HK-2 (cell line): Measurements from ENCODE around the gene MAGI3.
"Not testable (repeated sequence)": the region's sequence is repeated elsewhere in the genome, so short reads cannot be mapped to it uniquely, and the experiment has no call there.

ENCODE experiments used
- DNase-seq: peaks from one replicate; pipeline ENCODE4 v3.0.0-alpha.2; 2018; ENCODE audit not compliant: unreplicated experiment

MAGI3 gene

DNA sequence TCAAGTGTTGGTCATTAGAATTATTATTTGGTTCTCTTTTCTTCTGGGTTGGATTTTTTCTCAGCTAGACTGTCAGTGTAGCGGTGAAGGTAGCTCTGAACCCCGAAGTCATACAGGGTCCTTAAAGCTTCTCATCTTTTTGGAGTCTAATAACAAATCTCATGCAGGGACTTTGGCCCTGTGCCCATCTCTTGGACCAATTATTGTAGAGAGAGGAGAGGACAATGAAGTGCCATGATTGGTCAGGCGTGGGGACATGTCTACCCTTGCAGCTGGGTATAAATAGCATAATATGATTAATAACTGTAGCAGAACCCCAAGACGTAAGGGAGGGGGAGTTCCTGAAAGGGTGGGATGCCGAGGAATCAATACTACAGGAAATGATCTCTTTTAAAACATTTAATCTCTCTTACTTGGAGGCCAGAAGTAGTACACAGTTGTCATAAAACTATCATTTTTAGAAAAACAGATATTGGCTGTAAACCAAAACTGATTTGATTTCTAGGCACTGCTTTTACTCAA lies 8.8 kb downstream of the MAGI3 start:
- DNase-seq, result no peak

DNA sequence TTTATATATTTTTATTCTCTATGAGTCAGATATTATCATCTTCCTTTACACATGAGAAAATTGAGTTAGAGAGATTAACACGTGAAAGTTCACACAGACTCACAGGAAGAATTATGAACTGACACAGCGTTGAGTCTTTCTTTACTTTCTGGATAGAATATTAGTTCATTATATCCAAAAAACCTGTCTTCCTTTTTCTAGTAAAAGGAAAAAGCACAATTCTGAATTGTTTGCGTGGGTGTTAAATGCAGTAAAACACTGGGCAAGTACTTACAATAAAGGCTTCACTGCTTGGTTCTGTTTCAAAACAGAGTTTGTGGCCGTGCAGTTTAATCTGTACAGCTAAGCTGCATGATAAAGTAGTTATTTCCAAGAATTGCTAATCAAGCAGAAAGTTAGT lies 10.8 kb downstream of the MAGI3 start:
- no peak for DNase-seq

DNA sequence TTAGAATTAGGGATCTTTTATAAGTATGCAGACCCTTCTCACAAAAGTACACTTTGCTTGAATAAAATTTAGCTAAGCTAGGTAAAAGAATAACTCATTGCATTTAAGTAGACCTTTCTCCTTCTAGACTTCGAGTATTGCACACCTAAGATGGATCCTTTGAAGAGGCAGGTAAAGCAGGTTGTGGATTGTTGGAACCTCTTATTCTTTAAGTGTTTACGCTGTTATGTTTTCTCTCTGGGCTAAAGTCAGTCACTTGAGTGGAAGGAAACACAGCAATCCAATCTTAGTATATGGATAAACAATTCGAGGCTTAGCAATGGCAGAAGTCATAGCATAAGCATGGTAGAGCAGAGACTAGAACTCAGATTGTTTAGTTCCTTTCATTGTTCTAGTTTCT lies 11.4 kb downstream of the MAGI3 start:
- no peak for DNase-seq

DNA sequence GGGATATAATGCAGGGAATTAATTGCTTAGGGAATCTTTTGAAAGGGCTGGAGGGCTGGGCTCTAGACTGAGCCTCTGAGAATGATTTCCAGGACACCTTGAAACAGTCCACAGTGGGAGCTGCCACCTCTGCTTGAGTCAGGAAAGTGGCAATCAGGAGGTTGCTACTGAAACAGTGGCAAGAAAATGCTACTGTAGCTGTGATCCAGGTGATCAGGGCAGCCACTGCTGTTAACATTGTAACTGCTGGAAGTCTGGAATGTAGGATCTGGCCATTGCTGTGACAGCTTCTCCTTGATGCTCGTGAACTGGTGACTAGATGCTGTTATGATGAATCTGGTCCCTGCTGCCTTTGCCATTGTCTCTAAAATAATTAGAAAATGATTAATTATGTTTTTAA lies 12.8 kb downstream of the MAGI3 start:
- DNase-seq, result no peak

DNA sequence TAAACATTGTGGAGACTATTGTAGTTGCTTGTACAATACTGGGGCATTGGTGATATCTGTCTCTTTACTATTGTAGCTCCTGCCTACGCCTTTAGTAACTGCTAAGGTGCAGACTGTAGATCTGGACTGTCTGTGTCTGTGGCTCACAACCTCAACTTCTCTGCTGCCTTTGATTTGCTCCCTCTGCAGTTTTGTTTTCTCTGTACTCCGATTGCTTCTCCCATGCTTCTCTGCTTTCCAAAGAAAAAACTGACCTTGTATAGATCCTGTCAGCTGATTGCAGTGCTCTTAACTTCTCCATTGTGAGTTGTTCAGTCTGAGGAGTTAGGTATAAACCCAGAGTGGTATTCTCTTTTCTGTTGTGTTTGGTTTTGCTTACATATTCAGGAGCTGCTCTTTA lies 15.3 kb downstream of the MAGI3 start:
- no peak for DNase-seq

DNA sequence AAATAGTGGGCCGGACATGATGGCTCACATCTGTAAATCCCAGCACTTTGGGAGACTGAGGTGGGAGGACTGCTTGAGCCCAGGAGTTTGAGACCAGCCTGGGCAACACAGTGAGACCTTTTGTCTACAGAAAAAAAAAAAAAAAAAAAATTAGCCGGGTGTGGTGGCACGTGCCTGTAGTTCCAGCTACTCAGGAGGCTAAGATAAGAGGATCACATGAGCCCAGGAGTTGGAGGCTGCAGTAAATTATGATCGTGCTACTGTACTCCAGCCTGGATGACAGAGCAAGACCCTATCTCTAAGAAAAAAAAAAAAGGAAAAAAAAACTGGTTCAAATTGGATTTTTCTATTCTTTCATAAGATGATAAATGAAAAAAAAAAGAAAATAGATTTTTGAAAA lies 15.8 kb downstream of the MAGI3 start:
- DNase-seq, result not testable (repeated sequence)

DNA sequence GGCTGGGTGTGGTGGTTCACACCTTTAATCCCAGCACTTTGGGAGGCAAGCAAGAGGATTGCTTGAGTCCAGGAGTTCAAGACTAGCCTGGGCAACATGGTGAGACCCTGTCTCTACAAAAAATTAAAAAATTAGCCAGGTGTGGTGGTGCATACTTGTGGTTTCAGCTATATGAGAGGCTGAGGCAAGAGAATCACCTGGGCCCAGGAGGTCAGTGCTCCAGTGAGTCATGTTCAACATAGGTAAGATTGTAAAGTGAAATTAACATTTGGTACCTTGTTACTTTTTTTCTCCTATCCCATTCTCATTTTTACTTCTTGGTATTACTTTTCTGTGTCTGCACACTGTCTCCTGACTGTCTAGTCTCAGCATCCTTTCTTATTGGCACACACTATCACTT lies 19.0 kb downstream of the MAGI3 start:
- DNase-seq, result no peak

DNA sequence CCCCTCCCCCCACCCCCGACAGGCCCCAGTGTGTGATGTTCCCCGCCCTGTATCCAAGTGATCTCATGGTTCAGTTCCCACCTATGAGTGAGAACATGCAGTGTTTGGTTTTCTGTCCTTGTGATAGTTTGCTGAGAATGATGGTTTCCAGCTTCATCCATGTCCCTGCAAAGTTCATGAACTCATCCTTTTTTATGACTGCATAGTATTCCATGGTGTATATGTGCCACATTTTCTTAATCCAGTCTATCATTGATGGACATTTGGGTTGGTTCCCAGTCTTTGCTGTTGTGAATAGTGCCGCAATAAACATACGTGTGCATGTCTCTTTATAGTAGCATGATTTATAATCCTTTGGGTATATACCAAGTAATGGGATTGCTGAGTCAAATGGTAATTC lies 21.7 kb downstream of the MAGI3 start:
- not testable (repeated sequence) for DNase-seq

DNA sequence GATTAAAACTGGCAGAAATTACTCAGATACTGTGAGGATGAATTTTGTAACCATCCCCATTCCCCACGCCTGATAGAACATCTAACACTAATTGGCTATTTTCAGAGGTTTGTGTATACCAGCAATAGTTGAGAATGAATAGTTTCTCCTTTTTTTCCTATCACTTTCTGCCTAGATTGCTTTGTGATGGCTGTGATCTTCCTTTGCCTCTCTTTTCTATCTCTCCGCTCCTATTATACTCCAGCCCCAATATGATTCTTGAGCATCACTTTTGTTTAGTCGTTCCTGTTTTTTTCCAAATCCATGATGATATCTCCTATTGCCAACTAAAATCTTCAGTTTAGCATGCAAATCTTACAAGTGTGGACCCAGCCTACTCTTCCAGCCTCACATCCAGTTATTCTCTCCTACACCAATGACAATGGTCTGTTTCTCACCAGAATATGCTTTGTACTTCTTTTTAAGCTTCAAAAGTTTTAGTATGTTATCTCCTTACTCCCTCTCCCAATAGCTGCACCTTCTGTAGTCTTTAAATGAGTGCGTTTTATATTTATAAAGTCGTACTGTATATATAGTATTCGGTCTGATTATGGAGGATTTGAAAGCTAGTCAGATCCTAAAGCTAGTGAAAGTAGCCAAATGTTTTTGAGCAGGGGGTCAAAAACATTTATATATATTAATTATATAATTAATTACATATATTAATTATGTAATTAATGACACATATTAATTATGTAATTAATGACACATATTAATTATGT lies 25.2 kb downstream of the MAGI3 start:
- DNase-seq, result no peak

DNA sequence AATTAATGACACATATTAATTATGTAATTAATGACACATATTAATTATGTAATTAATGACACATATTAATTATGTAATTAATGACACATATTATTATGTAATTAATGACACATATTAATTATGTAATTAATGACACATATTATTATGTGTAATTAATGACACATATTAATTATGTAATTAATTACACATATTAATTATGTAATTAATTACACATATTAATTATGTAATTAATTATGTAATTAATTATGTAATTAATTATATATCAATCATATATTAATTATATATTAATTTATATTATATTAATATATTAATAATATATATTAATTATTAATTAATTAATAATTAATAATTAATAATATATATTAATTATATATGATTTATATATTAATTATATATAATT lies 25.8 kb downstream of the MAGI3 start:
- not testable (repeated sequence) for DNase-seq

DNA sequence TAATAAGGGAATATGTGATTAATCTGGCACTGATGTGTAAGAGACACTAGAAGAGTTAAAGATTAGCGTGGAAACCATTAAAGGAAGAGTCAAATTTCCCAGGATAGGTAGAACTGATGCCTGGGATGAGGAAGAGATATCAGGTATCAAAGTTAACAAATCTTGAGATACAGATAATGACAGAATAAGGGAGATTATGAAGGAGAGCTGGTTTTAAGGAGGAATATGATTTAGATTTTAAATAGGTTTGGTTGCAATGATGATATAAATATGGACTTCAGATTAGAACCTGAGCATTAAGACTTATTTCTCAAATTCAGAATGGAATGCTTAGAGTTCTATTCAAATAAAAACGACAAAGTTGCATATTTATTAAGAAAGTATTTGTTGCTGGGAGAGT lies 26.2 kb downstream of the MAGI3 start:
- DNase-seq, result no peak

DNA sequence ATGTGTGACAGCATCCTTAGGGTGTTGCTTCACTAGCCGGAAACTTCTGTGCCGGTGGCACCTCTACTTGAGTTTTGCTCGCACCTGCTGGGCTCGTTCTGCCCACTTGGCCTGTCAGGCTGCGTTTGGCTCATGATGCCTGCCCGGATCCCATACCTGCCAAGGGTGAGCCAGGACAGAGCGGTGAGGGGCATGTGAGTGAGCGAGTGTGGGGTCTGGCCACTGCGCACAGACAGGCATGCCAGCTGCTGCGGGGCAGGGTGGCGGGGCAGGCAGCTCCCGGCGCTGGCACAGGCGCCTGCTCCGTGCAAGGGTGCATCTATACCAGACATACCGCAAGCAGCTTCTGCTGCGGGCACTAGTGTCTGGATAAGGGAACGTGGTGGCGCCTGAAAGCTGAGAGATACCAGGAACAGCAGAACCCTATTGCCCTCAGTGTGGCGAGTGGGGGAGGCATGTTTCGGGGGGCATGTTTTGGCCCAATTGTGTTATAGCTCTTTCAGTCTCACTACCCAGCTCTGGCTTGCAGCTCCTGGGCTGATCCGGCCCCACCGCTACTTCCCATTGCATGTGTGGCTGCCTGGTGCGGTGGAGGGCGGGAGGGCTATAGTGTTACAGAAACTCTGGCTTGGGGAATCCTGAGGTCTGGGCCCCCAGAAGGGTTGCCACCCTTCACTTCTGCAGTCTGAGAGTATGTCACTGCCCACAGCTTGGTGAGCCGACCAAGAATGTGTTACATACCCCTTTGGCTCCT lies 32.2 kb downstream of the MAGI3 start:
- DNase-seq, result no peak

DNA sequence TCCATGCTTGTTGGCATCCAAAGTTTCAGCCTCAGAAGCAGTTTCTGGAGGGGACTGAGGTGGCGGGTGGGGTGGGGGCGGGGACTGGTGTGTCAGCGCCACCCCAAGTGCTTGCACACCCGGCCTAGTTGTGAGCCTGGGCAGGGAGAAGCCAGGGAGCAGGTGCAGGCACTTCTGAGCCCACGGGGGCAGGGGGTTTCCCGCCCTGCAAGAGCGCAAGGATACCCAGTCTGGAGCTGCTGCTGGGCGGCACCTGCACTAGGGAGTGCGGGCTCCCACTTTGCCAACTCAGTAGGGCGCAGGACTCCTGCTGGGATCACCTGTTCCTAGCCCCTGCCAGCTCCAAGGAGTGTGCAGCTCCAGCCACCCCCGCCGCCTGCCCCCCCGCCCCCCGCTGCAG lies 33.5 kb downstream of the MAGI3 start:
- no peak for DNase-seq

DNA sequence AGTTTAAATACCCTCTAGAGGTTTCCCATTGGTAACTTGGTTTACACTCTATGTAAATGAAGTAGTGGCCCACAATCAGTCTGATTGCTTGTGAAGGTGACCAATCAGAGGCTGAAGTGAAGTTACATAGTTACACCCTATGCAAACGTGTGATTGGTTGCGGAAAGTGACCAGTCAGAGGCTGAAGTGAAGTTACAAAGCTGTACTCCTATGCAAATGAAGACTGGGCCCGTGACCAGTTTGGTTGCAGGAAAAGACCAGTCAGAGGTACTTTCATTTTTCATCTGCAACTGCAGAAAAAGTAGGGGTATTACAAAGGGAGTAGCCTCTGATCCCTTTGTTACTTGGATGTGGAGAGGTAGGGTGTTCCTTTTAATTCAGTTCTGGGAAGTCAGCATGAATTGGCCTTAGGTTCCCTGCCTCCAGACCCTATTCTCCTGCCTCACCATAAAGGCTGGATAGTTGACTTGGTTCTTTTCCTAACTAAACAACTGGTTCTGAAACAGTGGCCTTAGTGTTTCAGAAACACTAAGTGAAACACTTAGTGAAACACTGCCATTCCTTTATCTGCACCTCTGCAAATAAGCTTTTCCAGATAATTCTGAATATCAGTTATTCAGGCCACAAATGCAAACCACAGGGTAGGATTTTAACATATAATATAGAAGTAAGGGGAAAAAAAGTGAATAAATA lies 39.3 kb downstream of the MAGI3 start:
- no peak for DNase-seq

DNA sequence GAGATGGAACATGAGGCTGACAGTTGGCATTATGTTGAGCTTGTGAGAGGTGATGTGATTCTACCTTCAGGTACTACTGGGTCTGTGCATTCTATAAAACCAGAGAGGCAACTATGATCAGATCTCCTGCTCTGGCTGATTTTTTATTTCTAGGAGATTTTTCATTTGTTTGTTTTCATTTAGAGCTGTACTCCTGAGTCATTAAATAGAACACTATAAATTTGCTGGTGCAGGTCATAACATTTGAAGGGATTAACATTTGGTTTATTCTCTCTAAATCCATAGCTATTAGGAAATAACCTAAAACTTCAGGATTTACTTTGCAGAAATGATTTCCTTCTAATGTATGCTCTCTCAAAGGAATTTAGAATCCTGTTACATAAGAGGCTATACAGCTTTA lies 42.9 kb downstream of the MAGI3 start:
- no peak for DNase-seq

DNA sequence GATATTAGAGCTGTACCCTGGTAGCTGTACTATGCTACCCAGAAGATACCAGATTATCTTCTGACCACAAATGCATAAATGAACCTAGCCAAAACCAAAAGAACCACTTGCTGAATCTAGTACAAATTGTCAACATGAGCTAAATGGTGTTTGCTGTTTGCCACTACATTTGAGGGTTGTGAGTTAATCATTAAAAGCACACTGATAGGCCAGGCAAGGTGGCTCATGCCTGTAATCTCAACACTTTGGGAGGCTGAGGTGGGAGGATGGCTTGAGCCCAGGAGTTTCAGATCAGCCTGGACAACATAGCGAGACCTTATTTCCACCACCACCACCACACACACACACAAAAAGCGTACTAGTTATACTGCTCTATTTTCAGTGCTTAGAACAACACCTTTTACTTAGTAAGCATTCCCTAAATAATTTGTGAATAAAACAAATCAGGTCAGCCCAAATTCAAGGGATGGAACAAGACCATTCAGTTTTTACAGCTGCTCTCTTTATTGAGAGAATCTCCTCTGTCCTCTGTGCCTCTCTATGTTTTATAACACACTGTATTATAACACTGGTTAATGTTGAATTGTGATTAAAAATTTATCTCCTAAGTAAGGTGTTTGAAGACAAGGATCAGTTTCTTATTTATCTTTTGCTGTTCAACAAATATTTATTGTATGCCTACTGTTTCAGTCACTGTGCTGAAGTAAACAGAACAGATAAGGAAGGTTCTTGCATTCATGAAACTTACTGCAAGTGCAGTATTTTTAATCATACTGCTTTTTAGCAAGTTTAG lies 44.0 kb downstream of the MAGI3 start:
- no peak for DNase-seq

DNA sequence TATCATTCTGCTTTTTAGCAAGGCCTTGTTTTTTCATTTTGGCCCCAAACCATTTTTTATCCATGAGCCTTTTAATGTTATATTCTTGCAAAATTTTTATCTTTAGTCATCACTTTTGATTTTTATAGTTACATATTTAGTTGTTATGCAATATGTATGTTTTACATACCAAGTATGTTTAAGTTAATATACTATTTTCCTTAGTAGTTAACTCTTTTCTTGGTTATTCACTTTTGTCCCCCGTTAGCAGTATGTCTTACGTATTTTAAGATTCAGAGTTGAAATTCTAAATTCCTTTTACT lies 44.5 kb downstream of the MAGI3 start:
- no peak for DNase-seq

DNA sequence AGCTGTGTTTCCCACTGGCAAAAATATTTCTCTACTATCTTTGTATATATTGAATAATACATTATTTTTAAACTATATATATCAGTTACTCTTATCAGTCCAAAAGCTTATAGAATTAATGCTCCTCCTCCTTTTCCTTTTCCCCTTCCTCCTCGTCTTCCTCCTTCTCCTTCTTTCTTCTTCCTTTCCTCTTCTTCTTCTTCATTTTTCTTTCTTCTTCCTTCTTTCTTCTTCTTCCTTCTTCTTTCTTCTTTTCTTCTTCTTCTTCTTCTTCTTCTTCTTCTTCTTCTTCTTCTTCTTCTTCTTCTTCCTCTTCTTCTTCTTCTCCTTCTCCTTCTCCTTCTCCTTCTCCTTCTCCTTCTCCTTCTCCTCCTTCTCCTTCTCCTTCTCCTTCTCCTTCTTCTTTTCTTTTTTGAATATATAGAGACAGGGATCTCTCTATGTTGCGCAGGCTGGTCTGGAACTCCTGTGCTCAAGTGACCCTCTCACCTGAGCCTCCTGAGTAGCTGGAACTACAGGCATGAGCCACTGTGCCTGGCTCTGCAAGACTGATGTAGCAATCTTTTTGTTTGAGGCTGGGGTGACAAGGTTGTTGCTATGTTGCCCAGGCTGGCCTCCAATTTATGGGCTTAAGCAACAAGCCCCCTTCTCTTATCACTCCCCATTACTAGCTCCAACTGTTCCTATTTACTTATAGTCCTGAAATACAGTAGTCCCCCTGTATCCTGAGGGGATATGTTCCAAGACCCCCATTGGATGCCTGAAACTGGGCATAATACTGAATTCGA lies 47.4 kb downstream of the MAGI3 start:
- no peak for DNase-seq

DNA sequence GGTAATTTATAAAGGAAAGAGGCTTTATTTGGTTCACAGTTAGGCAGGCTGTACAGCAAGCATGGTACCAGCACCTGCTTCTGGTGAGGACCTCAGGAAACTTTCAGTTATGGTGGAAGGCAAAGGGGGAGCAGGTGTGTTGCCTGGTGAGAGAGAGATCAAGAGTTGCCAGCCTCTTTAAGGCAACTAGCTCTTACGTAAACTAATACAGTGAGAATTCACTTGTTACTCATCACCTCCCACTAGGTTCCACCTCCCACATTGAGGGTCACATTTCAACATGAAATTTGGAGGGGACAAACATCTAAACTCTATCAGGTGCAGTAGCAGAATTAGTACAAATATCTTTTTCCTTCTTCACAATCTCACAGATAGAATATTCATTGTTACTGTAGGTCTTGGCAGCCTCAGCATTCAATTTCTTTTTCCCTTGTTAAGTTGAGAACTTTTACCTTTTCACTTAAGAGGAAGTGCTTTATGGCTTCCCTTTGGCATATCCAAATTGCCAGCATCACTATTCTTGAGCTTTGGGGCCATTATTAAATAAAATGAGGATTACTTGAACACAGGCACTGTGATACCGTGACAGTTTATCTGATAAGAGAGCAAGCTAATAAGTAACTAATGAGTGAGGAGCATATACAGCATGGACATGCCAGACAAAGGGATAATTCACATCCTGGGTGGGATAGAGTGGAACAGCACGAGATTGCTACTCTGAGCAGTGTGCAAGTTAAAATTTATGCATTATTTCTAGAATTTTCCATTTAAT lies 48.4 kb downstream of the MAGI3 start:
- DNase-seq, result no peak

DNA sequence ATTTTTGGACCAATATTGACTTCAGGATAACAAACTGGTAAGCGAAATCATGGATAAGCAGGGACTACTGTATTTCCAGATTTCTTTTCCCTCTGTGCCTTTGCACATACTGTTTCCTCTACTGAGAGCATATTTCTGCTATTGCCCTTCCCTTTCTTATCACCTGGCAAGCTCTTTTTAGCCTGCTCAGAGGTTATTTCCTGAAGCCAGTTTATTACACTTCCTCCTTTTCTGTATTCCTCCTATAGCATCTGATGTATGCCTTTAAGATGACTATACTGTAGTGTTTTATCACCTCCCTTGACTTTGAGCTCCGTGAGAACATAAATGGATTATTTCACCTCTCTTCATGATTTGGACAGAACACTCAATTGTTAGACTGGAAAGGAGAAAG lies 49.0 kb downstream of the MAGI3 start:
- DNase-seq, result no peak

DNA sequence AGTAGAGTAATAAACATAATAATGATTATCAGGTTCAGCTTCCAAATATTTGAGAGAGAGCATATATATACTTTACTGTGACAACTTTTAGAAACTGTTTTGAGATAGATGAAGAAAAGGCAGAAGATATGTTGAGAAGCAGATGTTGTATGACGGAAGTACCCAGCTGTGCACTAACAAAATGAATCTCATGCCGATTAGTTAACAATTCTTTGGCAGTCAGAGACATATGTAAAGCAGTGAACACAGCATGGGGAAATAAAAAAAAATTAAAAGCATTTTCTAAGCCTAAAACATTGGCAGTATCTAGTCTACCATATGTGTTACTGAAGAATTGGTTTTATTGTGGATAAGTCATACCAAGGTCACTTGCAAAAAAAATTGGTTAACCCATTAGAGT lies 51.8 kb downstream of the MAGI3 start:
- DNase-seq, result no peak
